HG03135 (cell line): Measurements from ENCODE around the gene MAN2A2.
"Not testable (repeated sequence)": the region's sequence is repeated elsewhere in the genome, so short reads cannot be mapped to it uniquely, and the experiment has no call there.

Source experiments
- ATAC-seq: cut with Tn5 transposase; IDR thresholded peaks from one replicate; pipeline ENCODE4 v1.9.1; 2021; ENCODE audit warnings: mild to moderate bottlenecking, moderate library complexity; ENCODE audit not compliant: unreplicated experiment

The MAN2A2 gene

GRCh38 chr15:90917569-90917968, 14.5 kb downstream of the MAN2A2 start:
- no peak for ATAC-seq

GRCh38 chr15:90918034-90918788, 15.1 kb downstream of the MAN2A2 start:
- ATAC-seq = no peak

GRCh38 chr15:90918835-90919234, 15.7 kb downstream of the MAN2A2 start:
- ATAC-seq = no peak

GRCh38 chr15:90921887-90922286, 18.8 kb downstream of the MAN2A2 start:
- ATAC-seq = no peak

- peak; percentile 64 for ATAC-seq
These were observed 19.7 kb downstream of the MAN2A2 start for GRCh38 chr15:90922712-90923322.

- ATAC-seq = peak; percentile 62
These were observed 21.3 kb downstream of the MAN2A2 start for GRCh38 chr15:90924375-90924774.

GRCh38 chr15:90926766-90927165, 23.7 kb downstream of the MAN2A2 start:
- not testable (repeated sequence) for ATAC-seq

GRCh38 chr15:90928106-90928505, 25.0 kb downstream of the MAN2A2 start:
- ATAC-seq = not testable (repeated sequence)

- no peak for ATAC-seq
These were observed 26.3 kb downstream of the MAN2A2 start for GRCh38 chr15:90929246-90930019.

GRCh38 chr15:90930861-90931574, 27.9 kb downstream of the MAN2A2 start:
- no peak for ATAC-seq

- ATAC-seq = no peak
These were observed 28.4 kb downstream of the MAN2A2 start for GRCh38 chr15:90931575-90931827.

- peak; percentile 44 for ATAC-seq
These were observed 28.9 kb downstream of the MAN2A2 start, which contains the start of gene HDDC3 for GRCh38 chr15:90931828-90932659. Gene HDDC3 (minus strand): TSS chr15:90932549. CDS start chr15:90932540, 9 bp downstream.

GRCh38 chr15:90932660-90932991, 29.5 kb downstream of the MAN2A2 start:
- no peak for ATAC-seq

GRCh38 chr15:90933301-90933700, 30.2 kb downstream of the MAN2A2 start:
- no peak for ATAC-seq

- ATAC-seq = peak; percentile 41
These were observed 31.3 kb downstream of the MAN2A2 start for GRCh38 chr15:90934256-90934948.

GRCh38 chr15:90934949-90935751, 32.0 kb downstream of the MAN2A2 start, which contains the start of gene UNC45A:
Gene UNC45A (plus strand): TSS chr15:90935285. CDS start chr15:90935325, 40 bp downstream.
- peak; percentile 64 for ATAC-seq

GRCh38 chr15:90936823-90937222, 33.7 kb downstream of the MAN2A2 start:
- ATAC-seq = no peak

- ATAC-seq = no peak
These were observed 35.2 kb downstream of the MAN2A2 start for GRCh38 chr15:90938261-90938660.

- no peak for ATAC-seq
These were observed 36.7 kb downstream of the MAN2A2 start for GRCh38 chr15:90939756-90940155.
